HG03432 (cell line): ENCODE data around the gene UTS2R.
"Not testable (repeated sequence)": the region's sequence is repeated elsewhere in the genome, so short reads cannot be mapped to it uniquely, and the experiment has no call there.

Experiments
- ATAC-seq: cut with Tn5 transposase; IDR thresholded peaks from one replicate; pipeline ENCODE4 v1.9.1; 2021; ENCODE audit warnings: mild to moderate bottlenecking, moderate library complexity; ENCODE audit not compliant: unreplicated experiment

The UTS2R gene

GRCh38 chr17:82406131-82406671, 34.6 kb downstream of the UTS2R start:
- ATAC-seq = no peak

- no peak for ATAC-seq
These were observed 35.7 kb downstream of the UTS2R start for GRCh38 chr17:82407255-82407654.

DNA sequence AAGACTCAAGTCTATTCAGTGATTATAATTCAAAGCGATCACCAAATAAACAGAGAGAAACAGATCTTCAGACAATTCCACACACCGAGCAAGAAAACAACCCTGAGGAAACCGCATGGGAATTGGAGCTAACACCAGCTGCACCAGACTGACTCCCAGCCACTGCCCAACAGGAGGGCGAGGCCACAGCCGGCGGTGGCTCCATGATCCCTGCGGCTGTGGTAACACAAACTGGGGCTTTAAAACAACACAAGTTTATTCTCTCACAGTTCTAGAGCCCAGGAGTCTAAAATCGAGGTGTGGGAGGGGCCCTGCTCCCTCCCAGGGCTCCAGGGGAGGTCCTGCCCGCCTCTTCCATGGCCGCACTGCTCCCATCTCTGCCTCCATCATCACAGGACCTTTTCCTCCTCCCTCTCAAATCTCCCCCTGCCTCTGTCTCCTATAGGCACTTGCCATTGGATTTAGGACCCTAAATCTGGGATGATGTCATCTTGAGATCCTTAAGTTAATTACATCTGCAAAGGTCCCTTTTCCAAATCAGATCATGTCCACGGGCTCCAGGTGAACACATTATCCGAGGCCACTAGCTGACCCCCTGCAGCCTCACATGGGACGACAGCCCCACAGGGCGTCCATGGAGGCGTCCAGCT, 36.8 kb downstream of the UTS2R start:
- no peak for ATAC-seq

DNA sequence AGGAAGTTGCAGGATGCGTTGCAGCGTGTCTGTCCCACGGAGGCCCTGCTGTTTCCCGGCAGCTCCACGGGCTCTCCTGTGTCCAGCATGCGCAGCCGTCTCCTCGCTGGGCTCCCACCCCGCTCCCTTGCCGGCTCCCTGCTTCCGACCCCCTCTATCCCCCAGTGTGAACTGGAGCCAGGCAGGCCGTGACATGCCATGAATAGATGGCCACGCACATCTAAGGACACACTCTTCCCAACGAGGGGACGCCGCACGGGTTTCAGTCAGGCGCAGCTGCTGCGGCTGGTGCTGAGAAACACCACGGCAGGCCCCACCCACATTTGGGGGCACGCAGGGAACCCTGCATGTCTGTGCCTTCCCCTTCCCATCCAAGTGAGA, 37.4 kb downstream of the UTS2R start:
- ATAC-seq = no peak

GRCh38 chr17:82410014-82410716, 38.6 kb downstream of the UTS2R start:
- no peak for ATAC-seq

DNA sequence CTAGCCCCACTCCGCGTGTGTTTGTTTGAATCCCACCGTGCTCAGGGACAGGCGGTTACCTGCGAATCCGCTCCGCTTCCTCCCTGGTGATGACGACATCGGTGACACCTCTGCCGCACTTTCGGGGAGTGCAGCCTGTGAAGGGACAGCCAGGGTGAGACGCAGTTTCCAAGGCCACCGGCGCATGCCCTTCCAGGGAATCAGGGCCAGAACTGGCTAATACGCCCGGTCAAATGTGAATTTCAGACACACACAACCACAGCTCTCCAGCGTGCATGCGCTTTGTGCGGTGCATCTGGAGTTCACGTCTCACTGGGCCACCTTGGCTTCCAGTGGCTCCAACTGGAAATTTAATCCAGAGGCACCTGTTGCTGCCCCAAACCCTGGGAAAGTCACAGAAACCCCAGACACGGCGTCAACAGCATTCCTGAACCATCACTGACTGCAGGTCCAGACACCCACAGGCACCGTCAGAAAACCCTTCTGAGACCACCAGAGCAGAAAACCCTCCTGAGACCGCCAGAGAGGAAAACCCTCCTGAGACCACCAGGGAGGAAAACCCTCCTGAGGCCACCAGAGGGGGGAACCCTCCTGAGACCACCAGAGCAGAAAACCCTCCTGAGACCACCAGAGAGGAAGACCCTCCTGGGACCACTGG, 40.0 kb downstream of the UTS2R start:
- no peak for ATAC-seq

- ATAC-seq = not testable (repeated sequence)
These were observed 40.5 kb downstream of the UTS2R start for GRCh38 chr17:82412081-82412480.

DNA sequence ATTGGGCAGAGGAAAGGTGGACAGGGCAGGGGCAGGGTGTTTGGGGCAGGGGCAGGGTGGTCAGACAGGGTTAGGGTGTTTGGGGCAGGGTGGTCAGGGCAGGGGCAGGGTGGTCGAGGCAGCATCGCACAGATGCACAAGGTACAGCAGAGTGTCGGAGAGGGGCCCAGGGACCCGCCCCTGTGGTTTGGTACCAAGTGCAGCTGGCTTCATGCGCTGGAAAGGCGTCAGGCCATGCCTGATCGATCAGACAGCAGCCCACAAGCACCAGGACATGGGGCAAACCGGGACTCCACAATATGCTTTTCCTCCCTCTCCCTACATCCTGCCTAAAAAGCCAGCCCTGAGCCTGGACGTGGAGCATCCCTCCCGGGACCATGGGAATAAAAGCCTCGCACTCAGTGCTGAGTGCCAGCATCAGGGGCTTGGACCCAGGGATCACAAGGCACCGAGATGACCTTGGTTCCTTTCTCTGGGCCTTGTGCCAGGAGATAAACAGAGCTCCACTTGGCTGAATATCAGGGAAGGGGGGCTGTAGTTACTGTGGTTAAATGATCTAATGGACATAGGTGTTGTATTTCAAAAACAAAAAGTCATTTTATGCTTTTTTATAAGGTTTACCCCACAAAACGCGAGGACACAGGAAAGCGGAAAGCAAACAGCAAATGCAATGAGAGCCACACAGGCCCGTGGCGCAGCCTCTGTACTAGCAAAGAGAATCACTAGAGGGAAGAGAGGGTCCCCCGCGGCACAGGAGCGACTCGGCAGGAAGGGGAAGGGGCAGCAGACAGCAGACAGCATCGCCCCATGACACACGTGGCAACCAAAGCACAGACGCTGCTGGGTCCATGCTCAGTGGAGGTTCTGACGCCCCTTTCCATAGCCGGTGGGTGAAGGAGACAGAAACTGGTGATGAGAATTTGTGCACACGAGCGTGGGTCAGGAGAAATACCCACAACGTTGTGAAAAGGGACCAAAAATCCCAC, 41.3 kb downstream of the UTS2R start:
- ATAC-seq = no peak

DNA sequence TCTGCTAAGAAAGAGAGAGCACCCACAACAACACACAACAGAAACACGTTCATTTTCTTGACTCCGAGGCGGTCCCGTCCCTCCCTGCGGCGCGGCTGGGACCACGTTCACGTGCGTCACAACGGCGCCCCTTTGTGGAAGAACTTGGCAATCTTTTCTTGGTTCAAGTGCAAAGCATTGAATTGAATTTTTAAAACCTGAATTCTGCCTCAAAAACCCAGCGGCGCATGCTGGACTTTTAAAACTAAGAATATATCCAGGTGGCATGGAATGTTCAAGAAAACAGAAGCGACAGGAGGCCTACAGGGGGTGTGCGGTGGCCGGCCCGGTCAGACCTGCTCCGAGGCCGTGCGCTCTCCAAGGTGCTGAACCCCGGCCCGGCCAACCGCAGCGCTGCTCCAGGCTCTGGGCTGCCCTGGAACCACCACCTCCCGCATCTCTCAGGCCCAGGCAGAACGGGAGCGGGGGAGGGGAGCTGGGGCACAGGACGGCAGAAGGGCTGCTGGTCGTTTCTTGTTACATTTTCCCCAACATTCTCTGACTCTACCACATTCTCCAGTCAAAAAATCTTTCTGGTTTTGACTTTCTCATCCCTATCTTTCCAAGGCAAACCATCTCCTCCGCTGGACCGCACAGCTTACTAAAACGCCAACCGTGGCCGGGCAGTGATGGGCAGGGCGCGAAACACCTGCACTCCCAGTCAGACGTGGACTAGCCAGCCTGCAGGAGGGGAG, 43.1 kb downstream of the UTS2R start:
- ATAC-seq = no peak

- ATAC-seq = no peak
These were observed 43.8 kb downstream of the UTS2R start for GRCh38 chr17:82415336-82415735.

DNA sequence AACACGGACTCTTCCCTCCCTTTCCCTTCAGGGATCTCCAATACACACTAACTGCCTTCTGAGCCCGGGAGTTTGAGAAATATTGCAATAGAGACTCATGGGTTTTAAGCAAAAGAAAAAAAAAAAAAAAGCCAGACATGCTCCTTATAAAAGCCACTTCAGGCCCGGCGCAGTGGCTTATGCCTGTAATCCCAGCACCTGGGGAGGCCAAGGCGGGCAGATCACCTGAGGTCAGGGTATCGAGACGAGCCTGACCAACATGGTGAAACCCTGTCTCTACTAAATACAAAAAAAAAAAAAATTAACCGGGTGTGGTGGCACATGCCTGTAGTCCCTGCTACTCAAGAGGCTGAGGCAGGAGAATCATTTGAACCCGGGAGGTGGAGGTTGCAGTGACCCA, 44.2 kb downstream of the UTS2R start:
- no peak for ATAC-seq

DNA sequence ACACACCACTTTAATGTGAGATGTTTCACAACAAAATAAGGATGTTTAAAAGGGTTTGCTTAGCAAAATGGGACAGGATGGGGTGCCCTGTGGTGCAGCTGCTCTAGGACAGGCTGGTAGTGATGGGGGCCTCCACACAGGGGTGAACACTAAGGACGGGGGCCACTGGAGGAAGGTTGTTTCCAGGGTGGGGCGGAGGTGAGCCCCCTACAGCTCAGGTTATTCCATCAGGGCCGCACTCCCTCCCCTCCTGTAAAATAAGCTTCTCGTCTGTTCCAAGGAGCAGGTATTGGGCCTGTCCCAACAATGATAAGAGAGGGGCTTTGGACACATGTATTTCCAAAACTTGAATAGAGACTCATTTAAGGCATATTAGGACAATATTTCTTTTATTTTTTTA, 44.7 kb downstream of the UTS2R start:
- no peak for ATAC-seq

- ATAC-seq = no peak
These were observed 45.2 kb downstream of the UTS2R start for GRCh38 chr17:82416771-82417170.

GRCh38 chr17:82418001-82418986, 46.7 kb downstream of the UTS2R start, which contains the start of the genes HEXD and OGFOD3:
Gene HEXD, plus strand, starts transcription at chr17:82418347. Its CDS starts 1,453 bp downstream, at chr17:82419800.
Gene OGFOD3, minus strand, starts transcription at chr17:82418586. Its CDS starts 101 bp downstream, at chr17:82418485.
- peak; percentile 86 for ATAC-seq

DNA sequence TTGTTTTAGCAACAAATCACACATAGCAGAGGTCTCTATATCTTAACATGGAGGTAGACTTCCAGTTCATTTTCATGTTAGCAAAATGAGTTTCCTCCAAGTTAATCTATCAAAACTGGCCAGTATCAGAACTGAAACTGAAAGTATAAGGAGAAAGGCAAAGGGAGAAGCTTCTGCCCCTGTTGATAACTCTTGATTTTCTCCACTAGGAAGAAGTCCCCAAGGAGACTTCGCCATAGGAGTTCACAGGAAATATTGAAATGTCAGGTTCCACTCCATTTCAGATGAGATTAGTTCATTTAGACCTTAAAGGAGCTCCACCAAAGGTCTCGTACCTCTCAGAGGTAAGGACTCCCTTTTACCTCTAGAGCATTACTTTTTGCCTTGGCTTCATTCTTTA, 48.0 kb downstream of the UTS2R start:
- ATAC-seq = no peak

GRCh38 chr17:82424001-82424862, 52.7 kb downstream of the UTS2R start:
- ATAC-seq = no peak

- ATAC-seq = no peak
These were observed 53.2 kb downstream of the UTS2R start for GRCh38 chr17:82424863-82425159.
